Liver (tissue), 9 donors: Measurements from ENCODE around the gene CUL4A. TPM values are rescaled to one million over a fixed set of nuclear protein-coding genes. Genes with fewer than 3 reads are reported as not detected.
A peak's percentile ranks its signal among the peaks of the same experiment; 100 is the strongest.

Experiments used
- DNase-seq: peaks from one replicate; pipeline ENCODE4 v3.0.0-alpha.2; 2017; ENCODE audit warnings: low spot score
- H3K27ac ChIP-seq, 2 donors: one replicate each; pipeline ENCODE4 v1.7.0; 2013; ENCODE audit warnings: inconsistent platforms in 2 of 2, low read length in 2 of 2, control low read depth in 1 of 2, low read depth in 1 of 2, mild to moderate bottlenecking in 1 of 2
- H3K27me3 ChIP-seq, 4 donors: one replicate each; pipeline versions ENCODE4 v1.6.1 to v1.7.0; 2013; ENCODE audit warnings: low read length in 3 of 4, inconsistent platforms in 1 of 4, mild to moderate bottlenecking in 1 of 4, moderate library complexity in 1 of 4; ENCODE audit not compliant: control insufficient read depth in 4 of 4, insufficient read depth in 4 of 4
- H3K36me3 ChIP-seq, 4 donors: one replicate each; pipeline versions ENCODE4 v1.6.1 to v1.7.0; 2013; ENCODE audit warnings: low read length in 3 of 4, mild to moderate bottlenecking in 3 of 4, low read depth in 1 of 4, moderate library complexity in 1 of 4; ENCODE audit not compliant: control insufficient read depth in 4 of 4, insufficient read depth in 3 of 4
- H3K4me1 ChIP-seq, 4 donors: one replicate each; pipeline versions ENCODE4 v1.6.1 to v1.7.0; 2013; ENCODE audit warnings: low read length in 3 of 4, mild to moderate bottlenecking in 3 of 4, moderate library complexity in 1 of 4; ENCODE audit not compliant: control insufficient read depth in 4 of 4, insufficient read depth in 4 of 4
- H3K4me3 ChIP-seq, 3 donors: one replicate each; pipeline versions ENCODE4 v1.6.1 to v1.7.0; 2013; ENCODE audit warnings: low read length in 3 of 3, control low read depth in 1 of 3, low read depth in 1 of 3, mild to moderate bottlenecking in 1 of 3
- H3K9ac ChIP-seq, 2 donors: one replicate each; pipeline ENCODE4 v1.7.0; 2013; ENCODE audit warnings: low read length in 2 of 2, mild to moderate bottlenecking in 2 of 2, moderate library complexity in 2 of 2, control low read depth in 1 of 2, low read depth in 1 of 2
- H3K9me3 ChIP-seq, 4 donors: one replicate each; pipeline versions ENCODE4 v1.6.1 to v1.7.0; 2013; ENCODE audit warnings: low read length in 3 of 4; ENCODE audit not compliant: control insufficient read depth in 4 of 4
- CTCF ChIP-seq: fragments of 150-350 bp; IDR thresholded peaks from 2 replicates; pipeline ENCODE4 v1.5.1; 2017; ENCODE audit warnings: improper control_type of control experiment, low read depth, low read length; ENCODE audit not compliant: missing input control
- EGR1 ChIP-seq, 2 donors: IDR thresholded peaks; 2 replicates each; pipeline ENCODE4 v1.6.1; 2016 to 2018; ENCODE audit warnings: antibody characterized with exemption in 2 of 2, low read depth in 2 of 2
- FOXA1 ChIP-seq: IDR thresholded peaks from 2 replicates; pipeline ENCODE4 v1.6.1; 2016; ENCODE audit warnings: antibody characterized with exemption
- FOXA2 ChIP-seq: IDR thresholded peaks from 2 replicates; pipeline ENCODE4 v1.6.1; 2016; ENCODE audit warnings: antibody characterized with exemption
- GABPA ChIP-seq, 2 donors: IDR thresholded peaks in 1 of 2; conservative IDR thresholded peaks in 1 of 2; 2 replicates each; pipeline ENCODE4 v1.6.1; 2016; ENCODE audit warnings: antibody characterized with exemption in 2 of 2, mild to moderate bottlenecking in 1 of 2, moderate library complexity in 1 of 2
- HNF4A ChIP-seq, 2 donors: conservative IDR thresholded peaks; 2 replicates each; pipeline ENCODE4 v1.6.1; 2016; ENCODE audit warnings: antibody characterized with exemption in 2 of 2, mild to moderate bottlenecking in 2 of 2
- HNF4G ChIP-seq: IDR thresholded peaks from 2 replicates; pipeline ENCODE4 v1.6.1; 2016; ENCODE audit warnings: antibody characterized with exemption
- JUND ChIP-seq, 2 donors: IDR thresholded peaks; 2 replicates each; pipeline ENCODE4 v1.6.1; 2016; ENCODE audit warnings: antibody characterized with exemption in 2 of 2
- NR2F2 ChIP-seq: IDR thresholded peaks from 2 replicates; pipeline ENCODE4 v1.6.1; 2016; ENCODE audit warnings: antibody characterized with exemption
- RAD21 ChIP-seq, 2 donors: IDR thresholded peaks; 2 replicates each; pipeline ENCODE4 v1.6.1; 2016; ENCODE audit warnings: antibody characterized with exemption in 2 of 2, mild to moderate bottlenecking in 2 of 2
- RXRA ChIP-seq, 2 donors: IDR thresholded peaks; 2 replicates each; pipeline ENCODE4 v1.6.1; 2017 to 2018; ENCODE audit warnings: antibody characterized with exemption in 2 of 2, mild to moderate bottlenecking in 1 of 2
- SP1 ChIP-seq: IDR thresholded peaks from 2 replicates; pipeline ENCODE4 v1.6.1; 2018; ENCODE audit warnings: antibody characterized with exemption, mild to moderate bottlenecking
- TAF1 ChIP-seq: conservative IDR thresholded peaks from 2 replicates; pipeline ENCODE4 v1.6.1; 2016; ENCODE audit warnings: antibody characterized with exemption, mild to moderate bottlenecking
- YY1 ChIP-seq: IDR thresholded peaks from 2 replicates; pipeline ENCODE4 v1.6.1; 2016; ENCODE audit warnings: antibody characterized with exemption, mild to moderate bottlenecking
- ZBTB33 ChIP-seq: IDR thresholded peaks from 2 replicates; pipeline ENCODE4 v1.6.1; 2016; ENCODE audit warnings: antibody characterized with exemption
- WGBS: extraction: QIAGEN DNeasy Blood & Tissue Kit; methylation state at CpG from one replicate; pipeline ENCODE4 v1.1.7; 2013; 5-methylcytosine and 5-hydroxymethylcytosine counted together
- polyA plus RNA-seq, 2 donors: library from polyadenylated mRNA; stranded (reverse) in 1 of 2; unstranded in 1 of 2; fragments of 200-250 nt in 1 of 2; fragments of >200 nt in 1 of 2; fragmentation: Nextera tagmentation in 1 of 2; extraction: Ambion mirVana in 1 of 2; gene quantifications; one replicate each; pipeline versions ENCODE4 v1.2.1 to v1.2.3, GENCODE V29; 2013 to 2015
- total RNA-seq, 2 donors: library from RNA; depleted of rRNA; stranded (reverse); fragments of >200 nt; gene quantifications; one replicate each; pipeline ENCODE4 v1.2.3, GENCODE V29; 2014
- TF ChIP-seq, protein P1 (sequence below): IDR thresholded peaks from 2 replicates; pipeline ENCODE4 v1.6.1; 2016; ENCODE audit warnings: antibody characterized with exemption
- TF ChIP-seq, protein P2 (sequence below): IDR thresholded peaks from 2 replicates; pipeline ENCODE4 v1.6.1; 2016; ENCODE audit warnings: antibody characterized with exemption, mild to moderate bottlenecking
- TF ChIP-seq, protein P3 (sequence below): IDR thresholded peaks from 2 replicates; pipeline ENCODE4 v1.6.1; 2016; ENCODE audit warnings: antibody characterized with exemption
- donor health status: healthy.
- donor health status: healthy.
- donor health status: healthy.
- donor health status: healthy.
- donor health status: healthy.

Gene CUL4A
- total and polyA plus RNA-seq, 4 donors = 19.9 to 89.4 (median 45.9) TPM

DNA sequence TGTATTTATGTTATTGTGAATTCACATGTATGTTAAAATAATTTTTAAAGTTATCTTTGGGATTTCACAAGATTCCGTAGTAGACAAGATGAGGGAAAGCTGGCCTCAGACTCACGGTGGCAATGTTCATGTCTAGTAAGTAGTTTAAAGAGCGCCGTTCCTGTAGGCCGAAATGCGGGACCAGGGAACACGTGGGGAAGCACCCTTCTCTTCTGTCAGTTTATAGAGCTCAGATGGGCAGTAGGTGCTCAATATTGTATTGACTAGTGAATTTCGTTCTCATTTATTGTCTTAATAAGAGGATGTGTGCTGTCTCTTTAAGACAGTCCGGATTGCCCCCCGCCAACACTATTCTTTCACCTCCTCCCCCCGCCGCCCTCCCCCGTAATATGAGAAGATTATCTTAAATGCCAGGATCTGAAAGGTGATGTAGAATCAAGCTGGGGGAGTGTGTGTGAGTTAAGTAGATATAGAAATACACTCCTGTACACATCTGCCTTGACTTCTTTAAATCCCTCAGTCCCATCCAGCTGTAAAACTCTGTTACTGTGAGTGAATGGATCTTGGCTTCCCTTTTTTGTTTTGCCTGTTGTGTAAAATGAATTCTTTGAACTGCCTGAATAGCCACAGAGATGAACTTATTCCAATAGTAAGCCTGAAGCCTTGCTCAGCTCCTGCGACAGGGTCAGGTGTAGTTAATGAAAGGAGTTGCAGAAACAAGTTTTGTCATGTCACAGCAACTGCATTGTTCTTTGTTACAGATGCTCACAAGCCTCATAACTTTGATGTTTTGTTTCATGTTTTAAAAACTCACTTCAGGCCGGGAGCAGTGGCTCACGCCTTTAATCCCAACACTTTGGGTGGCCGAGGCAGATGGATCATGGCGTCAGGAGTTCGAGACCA lies 88.9 kb downstream of the CUL4A start (continued):
- TF ChIP-seq ZBTB33 (no peak), HNF4G (no peak)
- TF ChIP-seq, protein P1, sequence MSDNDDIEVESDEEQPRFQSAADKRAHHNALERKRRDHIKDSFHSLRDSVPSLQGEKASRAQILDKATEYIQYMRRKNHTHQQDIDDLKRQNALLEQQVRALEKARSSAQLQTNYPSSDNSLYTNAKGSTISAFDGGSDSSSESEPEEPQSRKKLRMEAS = no peak

- Histone ChIP-seq H3K27me3 (no peaks in the 10 kb centered on the region), H3K36me3 (peaks cover 0 to 4% (median 0%) of the 10 kb centered on the region in 4 donors), H3K27ac (peak overlapping the region; percentile 13 to 63), H3K4me1 (peaks cover 6 to 46% (median 27%) of the 10 kb centered on the region in 4 donors), H3K4me3 (no peak overlapping the region), H3K9ac (no peak overlapping the region), H3K9me3 (no peaks in the 10 kb centered on the region)
- DNase-seq = no peak
- TF ChIP-seq RXRA (IDR thresholded peaks at IDR 0.05) (peak; percentile 66 to 81), TAF1 (no peak), FOXA1 (no peak), SP1 (peak; percentile 71), YY1 (peak; percentile 62), EGR1 (IDR thresholded peaks at IDR 0.05; ENCODE audit: low read depth in 2 of 2) (no peak), CTCF (no peak), HNF4A (conservative IDR thresholded peaks at IDR 0.05) (peak; percentile 89 to 91), HNF4G (peak; percentile 55), JUND (IDR thresholded peaks at IDR 0.05) (peak; percentile 61 to 72), FOXA2 (no peak), NR2F2 (no peak), RAD21 (IDR thresholded peaks at IDR 0.05) (peak; percentile 39 to 41), ZBTB33 (peak; percentile 91), GABPA (IDR thresholded peaks at IDR 0.05 in 1 of 2, conservative IDR thresholded peaks at IDR 0.05 in 1 of 2) (no peak)
- TF ChIP-seq, protein P2, sequence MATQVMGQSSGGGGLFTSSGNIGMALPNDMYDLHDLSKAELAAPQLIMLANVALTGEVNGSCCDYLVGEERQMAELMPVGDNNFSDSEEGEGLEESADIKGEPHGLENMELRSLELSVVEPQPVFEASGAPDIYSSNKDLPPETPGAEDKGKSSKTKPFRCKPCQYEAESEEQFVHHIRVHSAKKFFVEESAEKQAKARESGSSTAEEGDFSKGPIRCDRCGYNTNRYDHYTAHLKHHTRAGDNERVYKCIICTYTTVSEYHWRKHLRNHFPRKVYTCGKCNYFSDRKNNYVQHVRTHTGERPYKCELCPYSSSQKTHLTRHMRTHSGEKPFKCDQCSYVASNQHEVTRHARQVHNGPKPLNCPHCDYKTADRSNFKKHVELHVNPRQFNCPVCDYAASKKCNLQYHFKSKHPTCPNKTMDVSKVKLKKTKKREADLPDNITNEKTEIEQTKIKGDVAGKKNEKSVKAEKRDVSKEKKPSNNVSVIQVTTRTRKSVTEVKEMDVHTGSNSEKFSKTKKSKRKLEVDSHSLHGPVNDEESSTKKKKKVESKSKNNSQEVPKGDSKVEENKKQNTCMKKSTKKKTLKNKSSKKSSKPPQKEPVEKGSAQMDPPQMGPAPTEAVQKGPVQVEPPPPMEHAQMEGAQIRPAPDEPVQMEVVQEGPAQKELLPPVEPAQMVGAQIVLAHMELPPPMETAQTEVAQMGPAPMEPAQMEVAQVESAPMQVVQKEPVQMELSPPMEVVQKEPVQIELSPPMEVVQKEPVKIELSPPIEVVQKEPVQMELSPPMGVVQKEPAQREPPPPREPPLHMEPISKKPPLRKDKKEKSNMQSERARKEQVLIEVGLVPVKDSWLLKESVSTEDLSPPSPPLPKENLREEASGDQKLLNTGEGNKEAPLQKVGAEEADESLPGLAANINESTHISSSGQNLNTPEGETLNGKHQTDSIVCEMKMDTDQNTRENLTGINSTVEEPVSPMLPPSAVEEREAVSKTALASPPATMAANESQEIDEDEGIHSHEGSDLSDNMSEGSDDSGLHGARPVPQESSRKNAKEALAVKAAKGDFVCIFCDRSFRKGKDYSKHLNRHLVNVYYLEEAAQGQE = peak; percentile 73
- TF ChIP-seq, protein P1 = peak; percentile 47
- TF ChIP-seq, protein P3, sequence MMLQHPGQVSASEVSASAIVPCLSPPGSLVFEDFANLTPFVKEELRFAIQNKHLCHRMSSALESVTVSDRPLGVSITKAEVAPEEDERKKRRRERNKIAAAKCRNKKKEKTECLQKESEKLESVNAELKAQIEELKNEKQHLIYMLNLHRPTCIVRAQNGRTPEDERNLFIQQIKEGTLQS = peak; percentile 61
- WGBS = 34% methylated on average over 7 of the region's 7 CpGs
These were observed 90.5 kb downstream of the CUL4A start for GRCh38 chr13:113299951-113300350.
